ENCODE data around the gene SHC2. TPM values are rescaled to one million over a fixed set of nuclear protein-coding genes. Genes with fewer than 3 reads are reported as not detected.
"Not testable (repeated sequence)": the region's sequence is repeated elsewhere in the genome, so short reads cannot be mapped to it uniquely, and the experiment has no call there.

Gene SHC2
- total RNA-seq, 1 donor from 2014 or later: 35.4 TPM

DNA sequence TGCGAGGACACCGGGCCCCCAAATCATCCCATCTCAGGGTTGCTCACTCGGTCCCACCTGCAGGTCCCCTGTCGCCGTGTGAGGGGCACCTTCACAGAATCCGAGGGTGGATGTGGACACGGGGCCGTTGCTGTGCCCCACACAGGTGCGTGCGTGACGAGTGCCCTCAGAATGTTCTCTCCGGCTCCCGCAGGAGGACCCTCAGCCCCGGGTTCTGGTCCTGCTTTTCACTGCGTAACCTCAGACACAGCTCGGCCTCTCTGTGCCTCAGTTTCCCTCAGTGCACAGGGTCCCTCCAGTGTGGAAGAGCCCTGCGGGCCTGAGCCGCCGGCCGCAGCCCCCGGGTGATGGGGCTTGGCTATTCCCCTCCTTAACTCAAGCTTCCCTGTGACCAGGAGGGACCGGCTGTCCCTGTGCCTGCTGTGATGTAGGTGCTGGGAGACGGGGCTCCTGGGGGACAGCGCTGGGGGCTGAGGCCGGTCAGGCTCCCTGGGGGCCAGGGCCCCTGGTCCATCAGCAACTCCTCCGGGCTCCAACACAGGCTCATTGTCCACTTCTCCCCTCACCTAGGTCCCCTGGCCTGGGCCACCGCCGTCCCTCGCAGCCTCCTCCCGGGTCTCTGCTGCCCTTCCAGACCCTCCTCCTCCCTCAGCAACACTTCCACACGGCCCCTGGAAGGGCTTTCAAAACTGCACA is 4.8 kb downstream of the SHC2 start:
- H3K4me1 Mint-ChIP-seq (ENCODE audit: unreplicated experiment): no peaks in the 10 kb centered on the region
- H3K27ac Mint-ChIP-seq: no peak overlapping the region
- DNase-seq (ENCODE audit: extremely low spot score, unreplicated experiment): no peak
- TF ChIP-seq, protein P1, sequence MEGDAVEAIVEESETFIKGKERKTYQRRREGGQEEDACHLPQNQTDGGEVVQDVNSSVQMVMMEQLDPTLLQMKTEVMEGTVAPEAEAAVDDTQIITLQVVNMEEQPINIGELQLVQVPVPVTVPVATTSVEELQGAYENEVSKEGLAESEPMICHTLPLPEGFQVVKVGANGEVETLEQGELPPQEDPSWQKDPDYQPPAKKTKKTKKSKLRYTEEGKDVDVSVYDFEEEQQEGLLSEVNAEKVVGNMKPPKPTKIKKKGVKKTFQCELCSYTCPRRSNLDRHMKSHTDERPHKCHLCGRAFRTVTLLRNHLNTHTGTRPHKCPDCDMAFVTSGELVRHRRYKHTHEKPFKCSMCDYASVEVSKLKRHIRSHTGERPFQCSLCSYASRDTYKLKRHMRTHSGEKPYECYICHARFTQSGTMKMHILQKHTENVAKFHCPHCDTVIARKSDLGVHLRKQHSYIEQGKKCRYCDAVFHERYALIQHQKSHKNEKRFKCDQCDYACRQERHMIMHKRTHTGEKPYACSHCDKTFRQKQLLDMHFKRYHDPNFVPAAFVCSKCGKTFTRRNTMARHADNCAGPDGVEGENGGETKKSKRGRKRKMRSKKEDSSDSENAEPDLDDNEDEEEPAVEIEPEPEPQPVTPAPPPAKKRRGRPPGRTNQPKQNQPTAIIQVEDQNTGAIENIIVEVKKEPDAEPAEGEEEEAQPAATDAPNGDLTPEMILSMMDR (conservative IDR thresholded peaks at IDR 0.05): no peak
- H3K9me3 Mint-ChIP-seq: no peaks in the 10 kb centered on the region
- peaks cover 5% of the 10 kb centered on the region for H3K27me3 Mint-ChIP-seq
- peaks cover 5% of the 10 kb centered on the region for H3K36me3 Mint-ChIP-seq
- H3K4me3 Mint-ChIP-seq: no peak overlapping the region

DNA sequence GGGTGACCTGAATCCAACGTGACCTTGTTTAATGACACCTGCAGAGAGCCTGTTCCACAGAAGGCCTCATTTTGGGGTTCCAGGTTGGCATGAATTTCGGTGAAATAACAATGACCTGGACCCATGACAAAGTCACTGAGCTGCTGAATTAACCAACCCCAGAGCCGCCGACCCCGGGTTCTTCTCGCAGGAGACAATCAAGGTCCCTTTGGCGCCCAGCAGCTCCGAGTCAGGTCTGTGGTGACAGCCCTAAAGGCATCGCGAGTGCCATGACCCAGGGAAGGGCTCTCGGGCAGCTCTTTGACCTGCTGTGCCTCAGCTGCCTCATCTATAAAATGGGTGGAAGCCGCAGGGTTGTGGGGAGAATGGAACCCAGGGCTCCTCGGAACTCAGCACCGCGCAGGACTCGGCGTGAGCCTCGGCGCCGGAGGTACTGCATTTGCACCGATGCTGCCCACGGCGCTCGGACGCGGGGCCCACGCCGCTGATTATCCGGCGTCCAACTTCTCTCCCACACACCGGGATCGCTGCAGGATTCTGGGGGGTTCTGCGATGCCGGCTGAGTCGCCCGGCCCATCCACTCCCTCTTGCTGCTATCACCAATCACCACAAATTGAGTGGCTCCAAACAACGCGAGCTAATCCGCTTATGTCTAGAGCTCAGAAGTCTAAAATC is 5.7 kb downstream of the SHC2 start:
- no peak for DNase-seq (ENCODE audit: extremely low spot score, unreplicated experiment)
- Mint-ChIP-seq H3K27me3 (peaks cover 5% of the 10 kb centered on the region), H3K4me3 (no peak overlapping the region), H3K36me3 (peaks cover 9% of the 10 kb centered on the region), H3K27ac (no peak overlapping the region), H3K9me3 (no peaks in the 10 kb centered on the region), H3K4me1 (ENCODE audit: unreplicated experiment) (no peaks in the 10 kb centered on the region)
- TF ChIP-seq, protein P1 (conservative IDR thresholded peaks at IDR 0.05): no peak

DNA sequence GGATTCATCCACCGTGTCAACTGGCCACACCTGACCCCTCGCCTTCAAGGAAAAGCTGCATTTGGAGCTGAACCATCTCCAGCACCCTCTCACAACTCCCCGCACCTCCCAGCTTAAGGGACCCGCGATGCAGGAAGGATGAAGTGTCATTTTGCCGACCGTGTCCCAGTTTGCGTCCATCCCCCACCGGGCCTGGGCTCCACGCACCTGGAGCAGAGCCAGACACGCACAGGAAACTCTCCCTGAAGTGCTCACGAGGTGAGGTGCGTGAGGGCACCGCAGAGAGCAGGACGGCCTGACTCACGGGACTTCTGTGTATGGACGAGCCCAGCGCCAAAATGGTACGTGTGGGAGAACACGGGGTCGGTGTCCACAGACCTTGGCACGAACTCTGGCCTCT is 7.2 kb downstream of the SHC2 start:
- no peak for DNase-seq (ENCODE audit: extremely low spot score, unreplicated experiment)
- Mint-ChIP-seq H3K27ac (no peak overlapping the region), H3K4me3 (no peak overlapping the region), H3K4me1 (ENCODE audit: unreplicated experiment) (peaks cover 2% of the 10 kb centered on the region), H3K27me3 (no peaks in the 10 kb centered on the region), H3K9me3 (no peaks in the 10 kb centered on the region), H3K36me3 (peaks cover 9% of the 10 kb centered on the region)
- TF ChIP-seq, protein P1 (conservative IDR thresholded peaks at IDR 0.05): no peak

DNA sequence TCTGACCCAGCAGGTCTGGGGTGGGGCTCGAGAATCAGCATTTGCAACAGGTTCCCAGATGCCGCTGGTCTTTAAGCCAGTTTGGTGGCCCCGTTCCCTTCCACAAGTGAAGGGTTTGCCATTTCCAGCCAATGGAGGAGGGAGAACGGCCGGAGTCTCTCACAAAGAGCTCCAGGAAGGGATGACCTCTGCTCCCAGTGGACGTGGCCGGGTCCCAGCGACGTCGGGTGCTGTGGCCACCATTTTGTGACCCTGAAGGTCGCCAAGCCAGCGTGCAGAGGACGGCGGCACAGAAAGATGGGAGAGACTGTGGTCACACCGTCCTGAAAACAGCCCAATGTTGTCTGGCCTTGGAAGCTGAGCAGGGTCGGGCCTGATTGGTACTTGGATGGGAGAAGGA is 8.0 kb downstream of the SHC2 start:
- Mint-ChIP-seq H3K27me3 (no peaks in the 10 kb centered on the region), H3K9me3 (no peaks in the 10 kb centered on the region), H3K4me1 (ENCODE audit: unreplicated experiment) (peaks cover 7% of the 10 kb centered on the region), H3K27ac (no peak overlapping the region), H3K4me3 (no peak overlapping the region), H3K36me3 (peaks cover 9% of the 10 kb centered on the region)
- TF ChIP-seq, protein P1 (conservative IDR thresholded peaks at IDR 0.05): no peak
- DNase-seq (ENCODE audit: extremely low spot score, unreplicated experiment): no peak

DNA sequence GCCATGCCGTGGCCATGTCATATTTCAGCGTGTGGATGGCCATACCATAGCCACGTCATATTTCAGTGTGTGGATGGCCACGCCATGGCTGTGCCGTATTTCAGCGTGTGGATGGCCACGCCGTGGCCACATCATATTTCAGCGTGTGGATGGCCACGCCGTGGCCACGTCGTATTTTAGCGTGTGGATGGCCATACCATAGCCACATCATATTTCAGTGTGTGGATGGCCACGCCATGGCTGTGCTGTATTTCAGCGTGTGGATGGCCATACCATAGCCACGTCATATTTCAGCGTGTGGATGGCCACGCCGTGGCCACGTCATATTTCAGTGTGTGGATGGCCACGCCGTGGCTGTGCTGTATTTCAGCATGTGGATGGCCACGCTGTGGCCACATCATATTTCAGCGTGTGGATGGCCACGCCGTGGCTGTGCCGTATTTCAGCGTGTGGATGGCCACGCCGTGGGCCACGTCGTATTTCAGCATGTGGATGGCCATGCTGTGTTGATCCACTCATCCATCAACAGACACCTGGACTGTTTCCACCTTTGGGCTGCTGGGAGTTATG is 9.8 kb downstream of the SHC2 start:
- not testable (repeated sequence) for H3K36me3 Mint-ChIP-seq; H3K4me1 Mint-ChIP-seq (ENCODE audit: unreplicated experiment); H3K27ac Mint-ChIP-seq; DNase-seq (ENCODE audit: extremely low spot score, unreplicated experiment); H3K27me3 Mint-ChIP-seq; H3K9me3 Mint-ChIP-seq; H3K4me3 Mint-ChIP-seq

DNA sequence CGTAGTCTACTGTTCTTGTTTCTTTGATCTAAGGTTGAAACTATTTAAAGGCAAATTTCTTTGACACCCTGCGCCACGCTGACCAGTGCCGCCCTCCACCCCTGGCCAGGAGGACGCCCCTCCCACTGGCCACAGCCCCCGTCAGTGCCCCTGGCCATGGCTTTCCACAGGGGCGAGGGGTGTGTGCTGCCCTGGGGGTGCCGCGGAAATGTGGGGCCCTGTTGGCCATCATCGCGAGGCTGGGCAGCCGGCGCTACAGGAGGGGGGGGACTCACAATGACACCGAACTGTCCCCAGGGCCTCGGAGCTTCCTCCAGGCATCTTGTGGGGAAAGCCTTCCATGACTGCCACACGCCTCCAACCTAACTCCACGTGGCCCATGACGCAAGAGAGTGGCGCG is 10.9 kb downstream of the SHC2 start:
- no peak overlapping the region for H3K4me3 Mint-ChIP-seq
- H3K36me3 Mint-ChIP-seq: peaks cover 5% of the 10 kb centered on the region
- H3K27ac Mint-ChIP-seq: no peak overlapping the region
- no peaks in the 10 kb centered on the region for H3K9me3 Mint-ChIP-seq
- TF ChIP-seq, protein P1 (conservative IDR thresholded peaks at IDR 0.05): no peak
- no peak for DNase-seq (ENCODE audit: extremely low spot score, unreplicated experiment)
- peaks cover 7% of the 10 kb centered on the region for H3K4me1 Mint-ChIP-seq (ENCODE audit: unreplicated experiment)
- no peaks in the 10 kb centered on the region for H3K27me3 Mint-ChIP-seq

Data from type B pancreatic cell (in vitro differentiated cells).